GM18909 (cell line): ENCODE results near the gene MROH9.

Source experiments
- ATAC-seq: cut with Tn5 transposase; IDR thresholded peaks from one replicate; pipeline ENCODE4 v1.9.1; 2021; ENCODE audit warnings: mild to moderate bottlenecking; ENCODE audit not compliant: unreplicated experiment, poor library complexity

The MROH9 gene

DNA sequence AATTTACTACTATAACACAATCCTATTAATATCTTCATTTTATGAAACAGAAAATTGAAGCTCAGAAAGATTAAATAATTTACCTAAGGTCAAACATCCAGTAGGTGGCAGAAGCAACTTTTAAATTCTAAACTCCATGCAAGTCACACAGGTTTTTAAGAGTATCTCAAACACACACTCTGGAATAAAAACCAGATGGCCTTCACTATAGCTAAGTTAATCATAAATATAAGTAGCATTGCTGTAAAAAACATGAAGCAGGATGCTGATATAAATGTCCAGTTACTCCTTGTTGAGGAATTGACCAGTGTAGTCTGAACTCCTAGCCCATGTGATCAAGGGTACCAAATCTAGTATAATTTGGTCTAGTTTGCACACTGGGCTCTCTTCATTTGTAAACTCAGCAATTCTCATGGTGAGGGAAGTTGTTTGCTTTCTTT is 146.0 kb downstream of the MROH9 start:
- ATAC-seq = no peak

DNA sequence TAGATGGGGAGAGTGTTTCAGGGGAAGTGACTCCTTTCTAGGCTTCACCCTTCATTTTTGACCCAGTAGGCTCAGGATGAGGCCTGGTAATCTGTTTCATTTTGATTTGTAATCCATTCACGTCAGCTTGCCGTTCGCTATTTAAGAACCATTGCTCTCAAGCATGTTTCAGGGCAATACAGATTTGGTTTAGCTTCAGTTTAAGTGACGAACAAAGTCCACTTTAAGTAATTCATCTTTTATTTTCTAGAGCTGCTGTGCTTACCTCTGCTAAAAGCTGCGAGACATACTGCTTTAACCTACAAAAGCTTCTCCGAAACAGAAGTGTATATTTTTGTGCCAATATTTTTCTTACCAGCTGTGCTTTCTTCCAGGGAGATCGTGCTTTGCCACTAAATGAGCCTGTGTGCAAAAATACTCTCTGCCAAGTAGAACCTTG is 146.4 kb downstream of the MROH9 start:
- ATAC-seq = no peak

DNA sequence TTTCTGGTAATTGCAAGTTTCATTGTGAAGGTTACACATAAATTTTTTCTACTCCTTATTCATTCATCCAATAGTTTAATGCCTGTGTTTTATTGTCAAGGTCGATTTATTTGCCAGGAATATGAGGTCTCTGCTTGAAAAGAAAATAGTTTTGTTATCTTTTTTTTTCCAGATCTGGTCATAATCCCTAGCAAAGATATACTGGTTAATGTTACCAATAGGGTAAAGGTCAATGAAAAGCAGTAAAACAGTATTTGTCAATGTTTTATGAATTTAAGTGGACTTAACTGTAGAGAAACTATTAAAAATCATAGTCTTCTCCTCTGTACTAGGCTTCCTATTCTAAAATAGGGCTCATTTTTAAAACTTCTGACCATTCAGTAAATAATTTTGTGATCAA is 147.3 kb downstream of the MROH9 start:
- ATAC-seq = no peak

DNA sequence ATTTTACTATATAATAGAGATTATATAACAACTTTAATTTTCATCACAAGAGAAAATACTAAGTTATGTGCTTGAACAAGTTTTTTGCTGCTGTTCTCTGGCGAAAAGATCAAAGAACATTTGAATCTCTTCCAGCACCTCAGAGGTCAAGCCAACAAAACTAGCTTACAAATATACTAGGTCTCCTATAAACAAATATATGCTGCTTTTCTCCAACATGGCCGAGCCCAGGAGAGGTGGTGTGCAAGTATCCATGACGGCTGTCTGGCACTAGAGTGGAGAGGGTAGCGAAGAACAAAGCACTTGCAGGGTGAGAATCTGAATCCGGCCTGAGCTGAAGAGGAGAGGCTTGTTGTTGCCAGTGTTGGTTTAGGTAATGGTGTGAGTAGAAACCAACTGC is 147.9 kb downstream of the MROH9 start:
- ATAC-seq = no peak

DNA sequence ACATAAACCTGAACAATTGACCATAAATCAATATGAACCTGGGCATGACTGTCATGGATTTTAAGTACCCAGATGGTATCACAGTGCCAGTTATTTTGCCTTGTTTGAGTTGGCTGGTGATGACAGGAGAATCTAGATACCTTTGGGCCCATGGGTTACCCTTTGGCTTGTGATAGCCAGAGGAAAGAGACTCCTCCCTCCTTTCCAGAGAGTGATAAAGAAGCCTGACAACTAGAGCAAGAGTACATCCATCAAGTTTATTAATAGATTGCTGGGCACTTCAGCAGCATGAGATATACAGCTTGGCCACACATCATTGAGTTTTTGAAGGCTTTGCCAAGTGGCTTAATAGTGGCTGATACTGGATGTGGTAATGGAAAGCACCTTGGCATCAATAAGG is 148.8 kb downstream of the MROH9 start:
- ATAC-seq = no peak

DNA sequence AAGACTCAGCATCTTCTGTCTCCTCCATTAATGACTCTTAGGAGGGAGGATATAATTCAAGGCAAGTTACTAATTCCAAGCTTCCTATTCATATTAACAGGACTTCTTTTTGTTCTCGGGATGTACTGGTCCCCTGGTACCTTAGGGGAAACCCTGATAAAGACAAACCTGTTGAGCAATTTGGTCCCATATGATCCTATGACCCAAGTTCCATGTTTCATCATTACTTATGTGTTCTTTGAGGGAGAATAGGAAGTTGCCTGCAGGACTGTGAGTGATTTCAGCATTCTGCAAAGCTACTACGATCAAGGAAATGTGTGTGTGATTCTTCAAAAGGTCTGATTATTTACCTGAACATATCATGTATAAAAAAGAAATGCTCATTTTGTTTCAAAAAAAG is 149.5 kb downstream of the MROH9 start:
- ATAC-seq = no peak

DNA sequence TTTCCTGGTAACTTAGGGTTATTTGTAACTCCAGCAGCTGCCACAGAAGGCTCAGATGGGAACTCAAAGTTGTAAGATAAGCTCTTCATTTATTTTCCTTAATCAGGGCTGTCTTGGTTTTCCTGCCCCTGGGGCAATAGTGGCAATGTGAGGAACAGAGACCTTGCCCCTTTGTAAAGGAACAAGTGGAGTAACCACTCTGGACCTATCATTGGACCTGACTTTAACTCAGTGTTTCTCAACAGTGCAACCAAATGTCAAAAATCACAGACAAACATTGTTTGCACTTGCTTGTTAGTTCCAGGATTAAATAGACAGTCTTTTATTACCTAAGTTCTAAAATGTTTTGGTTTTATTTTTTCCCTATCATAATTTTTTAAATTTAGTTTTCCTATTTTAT is 152.6 kb downstream of the MROH9 start:
- ATAC-seq = no peak

DNA sequence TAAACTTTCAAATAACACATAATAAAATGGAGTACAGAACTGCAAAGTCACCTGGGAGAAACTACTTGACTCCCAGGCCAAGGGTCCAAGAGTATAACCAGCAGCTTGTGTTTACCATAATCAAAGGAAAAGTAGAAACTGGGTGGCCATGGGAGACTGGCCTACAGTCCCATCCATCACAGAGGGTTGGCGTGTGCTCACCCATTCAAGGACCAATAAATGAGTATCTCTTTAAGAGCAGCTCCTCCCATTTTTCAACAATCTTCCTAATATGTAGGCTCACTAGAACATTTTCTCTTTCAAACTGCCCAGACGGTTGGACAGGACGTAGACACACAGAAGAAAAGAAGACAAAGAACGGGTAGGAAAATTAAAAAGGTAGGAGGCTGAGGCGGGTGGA is 155.3 kb downstream of the MROH9 start, which contains the start of gene FMO3:
Gene FMO3, plus strand, starts transcription at position 302 of the 400 bp plus-strand sequence. CDS start 1,754 bp downstream, outside the sequence.
- ATAC-seq = no peak

DNA sequence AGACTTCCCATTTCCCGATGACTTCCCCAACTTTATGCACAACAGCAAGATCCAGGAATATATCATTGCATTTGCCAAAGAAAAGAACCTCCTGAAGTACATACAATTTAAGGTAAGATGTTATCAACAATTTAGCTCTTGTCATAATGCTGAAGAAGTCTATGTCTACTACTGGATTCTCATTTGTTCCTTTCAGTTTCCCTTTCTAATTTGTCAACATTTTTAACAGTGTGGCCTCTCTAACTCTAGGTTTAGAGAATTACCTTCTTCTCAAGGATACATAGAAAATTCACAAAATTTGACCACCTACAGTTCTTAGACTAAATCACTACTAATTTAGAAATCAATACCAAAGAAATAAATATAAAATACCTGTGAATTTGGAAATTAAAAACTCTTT is 168.5 kb downstream of the MROH9 start:
- ATAC-seq = no peak

DNA sequence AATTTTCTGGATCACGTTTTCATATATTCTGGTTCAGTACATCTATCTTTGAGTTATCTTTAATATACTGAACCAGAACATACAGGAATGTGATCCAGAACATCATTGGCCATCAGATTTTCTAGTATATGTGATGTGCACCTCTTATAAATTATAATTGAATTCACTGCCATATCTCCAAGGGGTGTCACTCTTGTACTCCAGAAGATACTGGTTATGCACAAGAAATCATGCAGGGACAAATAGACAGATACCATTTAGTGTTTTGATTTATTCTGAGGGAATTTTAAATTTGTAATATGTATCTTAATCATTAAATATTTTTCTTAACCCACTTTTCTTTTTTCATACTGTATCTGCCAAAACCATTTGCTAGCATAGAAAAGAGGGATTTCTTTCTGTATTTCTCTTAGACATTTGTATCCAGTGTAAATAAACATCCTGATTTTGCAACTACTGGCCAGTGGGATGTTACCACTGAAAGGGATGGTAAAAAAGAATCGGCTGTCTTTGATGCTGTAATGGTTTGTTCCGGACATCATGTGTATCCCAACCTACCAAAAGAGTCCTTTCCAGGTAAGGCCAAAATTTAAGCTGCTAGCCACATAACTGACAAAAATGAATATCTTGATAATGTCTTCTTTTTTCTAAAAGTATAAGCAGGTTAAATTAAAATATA is 172.1 kb downstream of the MROH9 start:
- no peak for ATAC-seq

DNA sequence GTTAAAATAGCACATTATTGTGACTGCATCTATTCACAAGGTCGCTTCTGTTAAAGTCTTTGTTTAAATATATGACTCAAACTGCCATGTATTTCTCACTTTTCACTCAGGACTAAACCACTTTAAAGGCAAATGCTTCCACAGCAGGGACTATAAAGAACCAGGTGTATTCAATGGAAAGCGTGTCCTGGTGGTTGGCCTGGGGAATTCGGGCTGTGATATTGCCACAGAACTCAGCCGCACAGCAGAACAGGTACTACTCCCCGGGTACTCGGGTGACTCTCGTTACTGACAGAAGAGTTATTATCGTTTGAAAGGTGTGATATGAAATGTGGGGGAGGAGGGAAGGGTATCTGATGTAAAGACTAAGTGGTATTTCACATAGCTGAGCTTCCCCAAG is 172.6 kb downstream of the MROH9 start:
- ATAC-seq = no peak

DNA sequence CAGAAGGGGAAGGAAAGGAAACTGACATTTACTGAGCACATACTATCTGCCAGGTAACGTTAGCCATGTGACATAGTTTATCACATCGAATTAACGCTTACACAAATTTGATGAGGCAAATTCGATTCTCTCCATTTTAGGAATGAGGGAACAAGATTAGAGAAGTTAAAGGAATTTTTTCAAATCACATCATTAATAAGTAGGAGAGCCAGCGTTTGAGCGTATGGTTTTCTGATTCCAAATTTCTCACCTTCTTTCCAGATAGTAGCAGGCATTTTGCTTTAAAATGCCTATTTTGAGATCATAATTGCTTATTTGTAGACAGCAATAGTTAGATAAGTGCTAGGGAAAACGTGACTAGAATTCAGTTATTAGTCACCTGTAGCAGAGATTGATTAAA is 174.6 kb downstream of the MROH9 start:
- no peak for ATAC-seq

DNA sequence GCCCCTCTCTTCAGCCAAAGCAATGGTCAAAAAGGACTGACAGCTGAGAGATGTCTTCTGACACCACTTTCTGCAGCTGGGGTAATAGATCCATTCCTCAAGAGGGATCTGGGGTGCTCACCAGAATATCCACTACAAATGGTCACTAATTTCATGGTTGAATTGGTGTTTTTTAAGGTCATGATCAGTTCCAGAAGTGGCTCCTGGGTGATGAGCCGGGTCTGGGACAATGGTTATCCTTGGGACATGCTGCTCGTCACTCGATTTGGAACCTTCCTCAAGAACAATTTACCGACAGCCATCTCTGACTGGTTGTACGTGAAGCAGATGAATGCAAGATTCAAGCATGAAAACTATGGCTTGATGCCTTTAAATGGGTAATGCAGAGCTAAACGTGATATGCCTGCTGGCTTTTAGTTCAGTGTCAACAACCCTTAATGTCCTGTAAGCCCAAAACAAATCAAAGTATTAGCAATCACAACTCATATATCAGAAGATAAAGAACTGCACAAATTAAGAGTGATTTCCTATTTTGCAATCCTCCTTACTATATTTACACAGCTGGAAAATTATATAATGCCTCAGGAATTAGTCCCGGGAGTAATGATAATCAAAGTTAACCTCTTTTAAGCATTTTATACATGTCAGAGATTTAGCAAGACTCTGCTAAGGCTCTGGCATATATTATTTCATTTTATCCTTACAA is 175.4 kb downstream of the MROH9 start:
- ATAC-seq = no peak

DNA sequence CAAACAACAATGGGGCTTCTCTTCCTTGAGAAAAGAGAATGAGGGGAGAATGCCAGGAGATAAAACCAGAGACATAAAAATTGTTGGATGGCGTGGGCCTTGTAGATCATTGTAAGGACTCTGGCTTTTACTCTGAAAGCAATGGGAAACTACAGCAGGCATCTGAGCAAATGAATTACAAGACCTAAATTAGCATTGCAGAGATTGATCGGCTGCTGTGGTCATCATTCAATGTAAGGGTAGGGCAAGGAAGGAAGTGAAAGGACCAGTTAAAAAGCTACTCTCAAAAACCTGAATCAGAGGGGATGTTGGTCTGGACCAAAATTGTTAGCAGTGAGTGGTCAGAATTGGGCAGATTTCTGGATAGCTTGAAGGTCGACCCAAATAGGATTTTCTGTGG is 176.8 kb downstream of the MROH9 start:
- ATAC-seq = no peak

DNA sequence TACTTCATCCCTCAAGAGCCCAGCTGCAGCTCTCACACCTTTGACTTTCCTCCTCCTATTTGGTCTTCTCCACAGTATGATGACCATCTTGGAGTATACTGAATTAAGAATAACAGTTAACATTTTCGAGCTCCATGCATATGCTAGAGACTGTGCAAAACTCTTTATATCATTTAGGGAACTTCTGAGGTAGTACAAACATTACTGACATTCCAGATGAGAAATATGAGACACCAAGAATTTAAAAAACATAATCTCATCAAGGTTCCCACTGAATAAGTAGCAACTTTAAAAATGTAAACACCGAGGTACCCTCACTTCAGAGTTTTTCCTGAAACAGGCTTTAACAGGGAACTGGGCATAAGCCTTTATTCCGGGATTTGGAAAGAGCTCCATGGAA is 178.0 kb downstream of the MROH9 start:
- ATAC-seq = no peak
